GM04503 (cell line): ENCODE measurements around the gene TAS2R31.

ENCODE experiments used
- DNase-seq: peaks from one replicate; pipeline ENCODE4 v3.0.0-alpha.2; 2012; ENCODE audit warnings: low read depth

TAS2R31 gene

GRCh38 chr12:10998204-10998603 lies 33.0 kb downstream of the TAS2R31 start, which contains the start of gene TAS2R20:
Gene TAS2R20 (minus strand): TSS chr12:10998304. CDS start chr12:10997875, 429 bp downstream.
- no peak for DNase-seq

- DNase-seq, result no peak
These were observed 36.9 kb downstream of the TAS2R31 start for GRCh38 chr12:10994307-10994706.

- DNase-seq, result no peak
These were observed 42.1 kb downstream of the TAS2R31 start for GRCh38 chr12:10989107-10989506.

- DNase-seq, result no peak
These were observed 44.4 kb downstream of the TAS2R31 start, which contains the start of gene TAS2R50 for GRCh38 chr12:10986812-10987211. Gene TAS2R50 (minus strand): TSS chr12:10986912. CDS start chr12:10986860, 52 bp downstream.

GRCh38 chr12:10982244-10982643 lies 49.0 kb downstream of the TAS2R31 start:
- DNase-seq, result no peak
